Upper lobe of right lung (tissue), 1 donor: Measurements from ENCODE around the gene KCTD1. TPM values are rescaled to one million over a fixed set of nuclear protein-coding genes. Genes with fewer than 3 reads are reported as not detected.

Experiments
- ATAC-seq: fragments of 200-7000 bp; cut with Tn5 transposase; one replicate; pipeline ENCODE4 v1.9.1; 2020; ENCODE audit warnings: mild to moderate bottlenecking, moderate library complexity
- DNase-seq: peaks from one replicate; pipeline ENCODE4 v3.0.0-alpha.2; 2020
- H3K27ac ChIP-seq: fragments of 200-600 bp; one replicate; pipeline ENCODE4 v1.8.0; 2022
- H3K27me3 ChIP-seq: fragments of 200-600 bp; one replicate; pipeline ENCODE4 v1.8.0; 2022; ENCODE audit warnings: mild to moderate bottlenecking
- H3K36me3 ChIP-seq: fragments of 200-600 bp; one replicate; pipeline ENCODE4 v1.8.0; 2022
- H3K4me1 ChIP-seq: fragments of 200-600 bp; one replicate; pipeline ENCODE4 v1.8.0; 2022
- H3K4me3 ChIP-seq: fragments of 200-600 bp; one replicate; pipeline ENCODE4 v1.8.0; 2022; ENCODE audit warnings: mild to moderate bottlenecking
- H3K9me3 ChIP-seq: fragments of 200-600 bp; one replicate; pipeline ENCODE4 v1.8.0; 2022
- intact Hi-C: fragments of 100-400 bp; cut with DNase I; formaldehyde crosslinking; loops from one replicate; pipeline ENCODE4 v1.11.0; 2022
- long read RNA-seq: library from polyadenylated mRNA; unstranded; transcript quantifications from one replicate; pipeline ENCODE4 v2.0.0, GENCODE V29; 2021
- total RNA-seq: library from RNA; stranded (reverse); fragmentation: NEBNext Ultra II Directional; extraction: Animal tissue kit (Norgen Biotek cat#: 25700); gene quantifications from one replicate; pipeline ENCODE4 v1.2.1, GENCODE V29; 2021
- TF ChIP-seq, protein P1 (sequence below): fragments of 200-600 bp; IDR thresholded peaks from one replicate; pipeline ENCODE4 v1.8.0; 2022; ENCODE audit warnings: antibody characterized with exemption
- donor health status: DM: no; HTN: yes; CAD: no; lungs with severe emphysema.

The KCTD1 gene
- total RNA-seq = 9.8 TPM
- long read RNA-seq, partial matches to known transcripts = 0 of 3 reads
- long read RNA-seq, other reads (novel, unspliced or antisense) = 1 of 3 reads

DNA sequence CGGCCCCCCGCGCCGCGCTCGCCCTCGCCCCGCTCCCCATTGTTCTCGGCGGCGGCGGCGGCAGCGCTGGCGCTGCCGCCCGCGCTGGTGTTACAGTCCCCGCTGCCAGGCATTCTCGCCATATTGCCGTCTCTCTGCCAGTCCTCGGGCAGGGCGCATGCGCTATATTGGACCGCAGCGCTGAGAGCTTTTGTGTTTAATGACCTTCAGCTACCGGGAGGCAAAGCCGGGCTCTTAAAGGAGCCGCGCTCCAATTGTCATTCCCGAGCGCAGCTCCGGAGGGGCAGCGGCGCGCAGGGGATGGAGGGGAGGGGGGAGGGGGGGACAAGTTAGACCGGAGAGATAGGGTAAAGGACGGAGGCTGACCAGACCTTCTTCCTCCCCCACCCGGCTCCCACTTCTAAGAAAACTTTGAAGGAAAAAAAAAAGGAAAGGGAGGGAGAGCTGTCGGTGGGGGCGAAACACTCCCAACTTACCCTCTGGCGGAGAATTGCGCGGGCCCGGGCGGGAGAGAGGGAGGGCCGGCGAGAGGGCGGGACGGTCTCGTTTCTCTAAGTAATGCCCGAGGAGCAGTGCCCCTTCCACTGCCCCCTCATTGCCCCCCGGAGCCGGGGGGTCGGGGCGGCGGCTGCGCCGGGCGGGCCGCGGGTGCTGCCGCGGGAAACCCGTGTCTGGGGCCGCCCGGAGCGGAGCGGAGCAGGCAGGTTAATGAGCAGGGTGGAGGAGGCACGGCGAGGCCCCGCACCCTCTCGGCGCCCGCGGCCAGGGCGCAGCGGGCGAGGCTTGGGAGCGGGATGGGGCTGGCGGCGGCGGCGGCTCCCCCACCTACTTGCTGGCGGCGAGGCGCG is at the start of gene KCTD1:
Gene KCTD1, minus strand, starts transcription at position 139 of the 848 bp plus-strand sequence. Its CDS starts 17 bp downstream, at position 122.
- ATAC-seq (peak; percentile 81), DNase-seq (peak; percentile 89)
- no peaks in the 10 kb centered on the region for H3K9me3 ChIP-seq
- TF ChIP-seq, protein P1, sequence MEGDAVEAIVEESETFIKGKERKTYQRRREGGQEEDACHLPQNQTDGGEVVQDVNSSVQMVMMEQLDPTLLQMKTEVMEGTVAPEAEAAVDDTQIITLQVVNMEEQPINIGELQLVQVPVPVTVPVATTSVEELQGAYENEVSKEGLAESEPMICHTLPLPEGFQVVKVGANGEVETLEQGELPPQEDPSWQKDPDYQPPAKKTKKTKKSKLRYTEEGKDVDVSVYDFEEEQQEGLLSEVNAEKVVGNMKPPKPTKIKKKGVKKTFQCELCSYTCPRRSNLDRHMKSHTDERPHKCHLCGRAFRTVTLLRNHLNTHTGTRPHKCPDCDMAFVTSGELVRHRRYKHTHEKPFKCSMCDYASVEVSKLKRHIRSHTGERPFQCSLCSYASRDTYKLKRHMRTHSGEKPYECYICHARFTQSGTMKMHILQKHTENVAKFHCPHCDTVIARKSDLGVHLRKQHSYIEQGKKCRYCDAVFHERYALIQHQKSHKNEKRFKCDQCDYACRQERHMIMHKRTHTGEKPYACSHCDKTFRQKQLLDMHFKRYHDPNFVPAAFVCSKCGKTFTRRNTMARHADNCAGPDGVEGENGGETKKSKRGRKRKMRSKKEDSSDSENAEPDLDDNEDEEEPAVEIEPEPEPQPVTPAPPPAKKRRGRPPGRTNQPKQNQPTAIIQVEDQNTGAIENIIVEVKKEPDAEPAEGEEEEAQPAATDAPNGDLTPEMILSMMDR = no peak
- H3K4me3 ChIP-seq = peak within 1 kb of the TSS; percentile 69
- no peaks in the 10 kb centered on the region for H3K36me3 ChIP-seq
- peaks cover 25% of the 10 kb centered on the region for H3K4me1 ChIP-seq
- peaks cover 33% of the 10 kb centered on the region for H3K27me3 ChIP-seq
- intact Hi-C loops = no loop called here
- H3K27ac ChIP-seq = peak within 1 kb of the TSS; percentile 51

DNA sequence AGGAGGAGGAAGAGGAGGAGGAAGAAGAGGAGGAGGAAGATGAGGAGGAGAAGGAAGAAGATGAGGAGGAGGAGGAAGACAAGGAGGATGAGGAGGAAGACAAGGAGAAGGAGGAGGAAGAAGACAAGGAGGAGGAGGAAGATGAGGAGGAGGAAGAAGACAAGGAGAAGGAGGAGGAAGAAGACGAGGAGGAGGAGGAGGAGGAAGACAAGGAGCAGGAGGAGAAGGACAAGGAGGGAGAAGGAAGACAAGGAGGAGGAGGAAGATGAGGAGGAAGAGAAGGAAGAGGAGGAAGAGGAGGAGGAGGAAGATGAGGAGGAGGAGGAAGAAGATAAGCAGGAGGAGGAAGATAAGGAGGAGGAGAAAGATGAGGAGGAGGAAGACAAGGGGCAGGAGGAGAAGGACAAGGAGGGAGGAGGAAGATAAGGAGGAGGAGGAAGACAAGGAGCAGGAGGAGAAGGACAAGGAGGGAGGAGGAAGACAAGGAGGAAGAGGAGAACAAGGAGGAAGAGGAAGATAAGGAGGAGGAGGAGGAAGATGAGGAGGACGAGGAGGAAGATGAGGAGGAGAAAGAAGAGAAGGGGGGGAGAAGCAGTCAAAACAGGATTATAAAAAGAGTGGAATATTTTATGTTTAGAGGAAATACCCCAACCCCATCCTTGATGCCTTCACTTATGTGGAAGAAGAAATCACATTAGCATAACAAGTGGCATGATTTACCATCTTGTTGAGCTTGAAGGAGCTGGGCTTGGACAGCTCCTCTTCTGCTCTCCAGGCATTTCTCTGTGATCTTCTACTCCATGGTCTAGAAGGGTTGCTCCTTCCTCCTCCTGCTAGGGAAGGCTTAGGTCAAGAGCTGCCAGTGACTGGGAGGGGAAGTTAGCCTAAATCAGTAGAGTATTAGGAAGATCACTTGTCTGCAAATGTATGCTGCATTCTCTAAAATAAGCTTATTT is 45.3 kb upstream of the KCTD1 start:
- Histone ChIP-seq H3K27ac (no peak overlapping the region), H3K27me3 (no peaks in the 10 kb centered on the region), H3K4me1 (no peaks in the 10 kb centered on the region), H3K4me3 (no peak overlapping the region), H3K9me3 (no peaks in the 10 kb centered on the region), H3K36me3 (no peaks in the 10 kb centered on the region)
- DNase-seq (no peak), ATAC-seq (no peak)
- TF ChIP-seq, protein P1 = no peak
- intact Hi-C loops = no loop called here

DNA sequence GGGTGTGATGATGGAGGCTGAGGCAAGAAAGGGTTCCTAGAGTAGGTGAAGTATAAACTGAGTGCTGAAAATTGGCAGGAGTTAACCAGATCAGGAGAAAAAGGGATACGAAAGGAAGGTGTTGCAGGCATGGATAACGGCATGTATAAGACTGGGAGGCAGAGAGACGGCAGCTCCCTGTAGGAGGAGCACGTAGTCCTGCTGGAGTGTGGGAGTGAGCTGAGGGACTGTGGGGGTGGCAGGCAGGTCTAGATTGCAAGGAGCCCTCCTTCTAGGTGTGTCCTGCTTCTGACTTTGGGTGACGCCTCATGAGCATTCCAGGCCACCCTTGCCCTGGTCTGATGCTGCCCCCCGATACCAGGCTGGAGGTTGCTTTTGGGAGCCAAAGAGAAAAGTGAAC is 36.4 kb upstream of the KCTD1 start:
- ATAC-seq = no peak
- Histone ChIP-seq H3K4me3 (no peak overlapping the region), H3K9me3 (no peaks in the 10 kb centered on the region), H3K27me3 (no peaks in the 10 kb centered on the region), H3K27ac (no peak overlapping the region), H3K4me1 (no peaks in the 10 kb centered on the region), H3K36me3 (no peaks in the 10 kb centered on the region)
- no peak for DNase-seq
- intact Hi-C loops = no loop called here
- TF ChIP-seq, protein P1 = no peak

DNA sequence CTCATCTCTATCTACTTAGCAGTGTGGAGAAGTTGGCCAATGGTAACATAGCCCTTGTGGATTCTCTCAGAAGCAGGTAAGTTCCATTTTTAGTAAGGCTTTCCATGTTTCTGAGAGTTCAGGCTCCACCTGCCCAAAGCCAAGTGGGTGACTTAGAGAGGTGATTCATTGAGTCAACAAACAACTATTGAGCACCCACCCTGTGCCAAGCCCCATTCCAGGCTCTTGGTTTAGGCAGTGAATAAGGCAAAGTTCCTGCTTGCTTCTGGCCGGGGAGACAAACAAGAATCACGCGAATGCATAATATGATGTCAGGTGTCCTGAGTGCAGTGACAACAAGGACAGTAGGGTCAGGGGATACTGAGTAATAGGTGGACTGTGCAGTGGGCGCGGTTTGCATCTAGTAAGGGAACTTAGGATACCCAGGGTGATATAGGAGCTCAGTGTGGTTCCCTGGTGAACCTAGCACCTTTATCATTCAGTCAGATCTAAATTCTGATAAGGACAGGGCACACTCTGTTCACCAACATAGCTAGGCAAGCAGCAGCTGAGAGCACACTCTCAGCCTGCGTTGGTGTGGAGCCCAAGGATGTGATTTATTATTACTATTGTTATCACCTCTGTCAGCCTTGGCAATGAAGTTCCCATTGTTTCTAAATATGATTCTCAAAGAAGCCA is 31.7 kb upstream of the KCTD1 start:
- Histone ChIP-seq H3K36me3 (no peaks in the 10 kb centered on the region), H3K27ac (peak overlapping the region; percentile 72), H3K4me3 (no peak overlapping the region), H3K27me3 (peaks cover 14% of the 10 kb centered on the region), H3K9me3 (no peaks in the 10 kb centered on the region), H3K4me1 (no peaks in the 10 kb centered on the region)
- DNase-seq = peak; percentile 75
- peak; percentile 93 for ATAC-seq
- intact Hi-C loops = no loop called here
- TF ChIP-seq, protein P1 = no peak

DNA sequence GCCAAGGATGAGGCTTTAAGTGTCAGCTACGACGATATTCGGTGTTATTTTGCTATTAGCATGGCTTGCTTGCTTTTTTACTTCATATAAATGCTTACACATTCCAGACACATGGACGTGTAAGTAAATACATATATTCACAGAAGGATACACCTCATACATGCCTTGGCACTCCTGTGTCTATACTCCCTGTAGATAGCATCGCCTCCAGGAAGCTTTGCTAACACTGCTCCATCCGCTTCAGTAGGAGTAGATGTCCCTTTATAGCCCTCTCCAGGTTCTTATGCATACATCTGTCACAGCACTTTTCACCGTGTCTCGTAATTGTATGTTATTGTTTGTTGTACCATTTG is 27.5 kb upstream of the KCTD1 start:
- peak overlapping the region; percentile 36 for H3K4me3 ChIP-seq
- H3K36me3 ChIP-seq = no peaks in the 10 kb centered on the region
- no peaks in the 10 kb centered on the region for H3K4me1 ChIP-seq
- intact Hi-C loops = no loop called here
- no peaks in the 10 kb centered on the region for H3K9me3 ChIP-seq
- TF ChIP-seq, protein P1 = no peak
- ATAC-seq (no peak), DNase-seq (no peak)
- no peak overlapping the region for H3K27ac ChIP-seq
- H3K27me3 ChIP-seq = peaks cover 14% of the 10 kb centered on the region
